HG02623 (cell line): Measurements from ENCODE around the gene AUTS2.
"Not testable (repeated sequence)": the region's sequence is repeated elsewhere in the genome, so short reads cannot be mapped to it uniquely, and the experiment has no call there.

ENCODE experiments used
- ATAC-seq: cut with Tn5 transposase; IDR thresholded peaks from one replicate; pipeline ENCODE4 v1.9.1; 2021; ENCODE audit warnings: moderate library complexity; ENCODE audit not compliant: unreplicated experiment

Gene AUTS2

GRCh38 chr7:70263471-70264255, 665.4 kb downstream of the AUTS2 start:
- ATAC-seq: no peak

GRCh38 chr7:70266186-70266585, 667.9 kb downstream of the AUTS2 start:
- no peak for ATAC-seq

- ATAC-seq: no peak
Measured at GRCh38 chr7:70267381-70268120, 669.3 kb downstream of the AUTS2 start.

GRCh38 chr7:70268179-70268578, 669.9 kb downstream of the AUTS2 start:
- ATAC-seq: no peak

DNA sequence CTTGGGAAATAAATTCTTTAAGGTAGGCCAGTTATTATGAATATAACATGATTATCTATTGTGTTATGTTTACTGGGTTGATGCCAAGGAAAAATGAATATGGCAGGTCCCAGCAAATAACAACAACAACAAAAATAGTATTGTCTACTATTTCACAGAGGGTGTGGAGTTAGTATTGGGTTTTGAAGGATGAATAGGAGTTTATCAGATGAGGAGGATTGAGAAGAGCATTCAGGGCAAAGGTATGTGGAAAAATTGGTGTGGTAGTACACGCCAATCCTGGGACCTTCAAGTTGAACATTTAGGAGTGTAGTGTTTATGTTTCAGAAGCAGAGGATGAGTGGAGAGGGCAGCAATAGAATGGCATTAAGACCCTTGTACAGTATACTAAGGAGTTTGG, 671.9 kb downstream of the AUTS2 start:
- no peak for ATAC-seq

GRCh38 chr7:70271617-70272081, 673.4 kb downstream of the AUTS2 start:
- no peak for ATAC-seq

DNA sequence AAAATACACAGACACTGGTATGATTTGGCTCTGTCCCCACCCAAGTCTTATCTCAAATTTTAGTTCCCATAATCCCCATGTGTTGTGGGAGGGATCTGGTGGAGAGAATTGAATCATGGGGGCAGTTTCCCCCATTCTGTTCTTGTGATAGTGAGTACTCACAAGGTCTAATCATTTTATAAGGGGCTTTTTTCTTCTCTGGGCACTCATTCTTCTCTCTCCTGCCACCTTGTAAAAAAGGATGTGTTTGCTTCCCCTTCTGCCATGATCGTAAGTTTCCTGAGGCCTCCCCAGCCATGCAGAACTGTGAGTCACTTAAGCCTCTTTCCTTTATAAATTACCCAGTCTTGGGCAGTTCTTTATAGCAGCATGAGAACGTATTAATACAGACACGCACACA, 677.3 kb downstream of the AUTS2 start:
- not testable (repeated sequence) for ATAC-seq

- no peak for ATAC-seq
Measured at GRCh38 chr7:70285187-70285586, 686.9 kb downstream of the AUTS2 start.

GRCh38 chr7:70285854-70286253, 687.6 kb downstream of the AUTS2 start:
- no peak for ATAC-seq

GRCh38 chr7:70288781-70289456, 690.6 kb downstream of the AUTS2 start:
- ATAC-seq: no peak

DNA sequence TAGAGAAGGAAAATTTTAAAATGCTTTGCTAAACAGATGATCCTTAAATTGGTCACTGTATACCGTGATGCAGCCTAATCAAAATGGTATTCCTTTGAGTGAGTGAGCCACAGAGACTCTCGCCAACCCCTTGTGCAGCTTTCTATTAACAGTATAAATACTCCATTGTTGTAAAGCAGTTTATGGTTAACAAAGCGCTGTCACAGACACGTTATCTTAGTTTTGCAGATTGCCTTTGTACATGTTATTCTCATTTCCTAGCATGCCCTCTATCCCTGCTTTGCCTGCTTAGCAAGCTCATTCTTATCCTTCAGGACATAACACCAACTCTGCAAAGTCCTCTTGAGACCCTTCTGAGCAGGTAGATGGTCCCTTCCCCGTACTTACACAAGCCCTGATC, 694.4 kb downstream of the AUTS2 start:
- no peak for ATAC-seq

- no peak for ATAC-seq
Measured at GRCh38 chr7:70294211-70294911, 696.1 kb downstream of the AUTS2 start.

DNA sequence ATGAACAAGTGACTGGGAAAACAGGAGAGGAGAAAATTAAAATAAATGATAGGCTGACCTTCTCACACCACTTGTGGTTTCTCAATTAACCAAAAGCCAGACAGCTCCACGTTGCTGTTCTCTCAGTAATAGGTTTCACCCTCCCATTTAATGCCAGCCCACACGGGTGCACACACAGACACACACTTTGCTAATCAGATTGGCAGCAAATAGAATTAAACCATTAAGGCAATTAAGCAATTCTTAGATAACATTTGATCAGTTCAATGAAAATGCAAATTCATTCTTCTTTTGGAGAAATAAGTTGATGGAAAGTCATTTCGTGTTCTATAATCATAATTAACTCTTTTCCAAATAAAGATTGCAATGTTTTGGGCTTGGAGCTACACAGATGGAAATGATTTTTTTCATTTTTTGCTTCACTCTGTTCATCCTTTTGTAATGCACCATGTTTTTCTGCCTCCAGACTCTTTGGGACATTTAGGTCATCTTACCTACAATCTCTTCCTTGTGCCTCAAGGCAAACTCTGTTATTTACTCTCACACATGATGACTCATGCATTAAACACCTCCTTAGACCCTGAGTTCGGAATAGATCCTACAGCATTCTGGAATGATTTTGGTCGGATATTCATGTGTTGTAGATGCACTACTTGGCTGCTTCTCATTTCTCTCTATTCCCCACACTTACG, 700.7 kb downstream of the AUTS2 start:
- no peak for ATAC-seq

- no peak for ATAC-seq
Measured at GRCh38 chr7:70299472-70299807, 701.2 kb downstream of the AUTS2 start.

DNA sequence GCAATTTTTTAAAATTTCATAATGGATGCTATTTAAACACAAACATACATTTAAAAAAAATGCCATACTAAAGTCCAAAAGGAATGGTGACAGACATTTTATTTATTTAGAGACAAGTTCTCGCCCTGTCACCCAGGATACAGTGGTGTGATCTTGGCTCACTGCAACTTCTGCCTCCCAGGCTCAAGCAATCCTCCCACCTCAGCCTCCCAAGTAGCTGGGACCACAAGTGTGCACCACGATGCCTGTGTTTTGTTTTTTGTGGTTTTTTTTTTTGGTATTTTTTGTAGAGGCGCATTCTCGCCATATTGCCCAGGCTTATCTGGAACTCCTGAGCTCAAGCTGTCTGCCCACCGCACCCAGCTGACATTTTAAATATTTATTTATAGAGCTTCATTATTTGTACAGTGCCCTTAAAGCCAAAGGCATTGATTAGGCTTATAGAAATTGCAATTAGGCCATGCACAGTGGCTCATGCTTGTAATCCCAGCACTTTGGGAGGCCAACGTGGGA, 703.5 kb downstream of the AUTS2 start:
- ATAC-seq: no peak

DNA sequence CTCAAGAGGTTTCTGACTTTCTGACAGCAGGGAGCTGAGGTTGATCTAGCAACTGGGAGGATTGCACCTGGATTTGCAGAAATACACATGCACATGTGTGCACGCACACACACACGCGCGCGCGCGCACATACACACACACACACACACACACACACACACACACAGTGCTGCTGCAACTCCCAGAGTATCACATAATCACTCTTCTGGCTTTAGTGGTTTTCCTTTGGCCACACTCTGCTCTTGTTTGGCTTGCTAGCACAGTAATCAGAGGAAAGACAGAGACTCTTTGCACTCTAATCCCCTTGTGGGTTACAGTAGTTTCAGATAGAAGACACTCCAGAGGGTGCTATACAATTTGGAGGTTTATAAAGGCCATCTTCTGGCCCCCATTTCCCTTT, 705.0 kb downstream of the AUTS2 start:
- ATAC-seq: no peak

DNA sequence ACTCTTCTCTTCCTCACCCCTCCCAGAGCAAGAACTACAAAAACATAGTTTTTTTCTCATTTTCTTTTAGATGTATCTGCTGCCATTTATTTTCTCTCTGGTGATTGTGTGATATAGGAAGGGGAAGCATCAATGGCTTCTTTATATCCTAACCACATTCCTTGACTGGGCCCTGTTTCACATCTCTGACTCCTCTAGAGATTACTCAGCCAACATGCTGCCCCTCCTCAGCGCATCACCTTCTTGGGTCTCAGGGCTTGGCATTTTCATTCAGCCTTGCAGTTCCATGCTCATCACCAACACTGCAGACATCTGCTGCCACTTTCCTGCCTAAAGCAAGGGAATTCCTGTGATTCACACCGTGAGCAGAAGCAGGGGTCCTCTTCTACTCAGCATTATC, 705.5 kb downstream of the AUTS2 start:
- no peak for ATAC-seq

DNA sequence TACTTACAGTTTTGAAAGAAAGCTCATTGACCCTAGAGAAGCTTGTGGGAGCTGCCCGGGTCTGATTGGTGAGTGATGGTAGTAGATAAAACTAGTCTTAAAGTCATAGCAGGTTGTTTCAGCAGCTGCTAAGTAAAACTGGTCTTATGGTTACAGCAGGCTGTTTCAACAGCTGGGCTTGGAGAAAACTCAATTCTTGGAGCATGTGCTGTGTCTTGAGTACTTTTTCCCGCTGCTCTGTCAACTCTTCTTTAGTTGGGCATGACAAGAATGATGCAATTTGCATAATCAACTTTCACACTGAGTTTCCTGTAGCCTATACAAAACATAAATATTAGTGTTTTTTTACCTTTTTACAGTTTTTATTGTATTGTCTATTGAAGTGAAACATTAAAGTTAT, 707.9 kb downstream of the AUTS2 start:
- ATAC-seq: no peak

- ATAC-seq: no peak
Measured at GRCh38 chr7:70307544-70308106, 709.4 kb downstream of the AUTS2 start.

DNA sequence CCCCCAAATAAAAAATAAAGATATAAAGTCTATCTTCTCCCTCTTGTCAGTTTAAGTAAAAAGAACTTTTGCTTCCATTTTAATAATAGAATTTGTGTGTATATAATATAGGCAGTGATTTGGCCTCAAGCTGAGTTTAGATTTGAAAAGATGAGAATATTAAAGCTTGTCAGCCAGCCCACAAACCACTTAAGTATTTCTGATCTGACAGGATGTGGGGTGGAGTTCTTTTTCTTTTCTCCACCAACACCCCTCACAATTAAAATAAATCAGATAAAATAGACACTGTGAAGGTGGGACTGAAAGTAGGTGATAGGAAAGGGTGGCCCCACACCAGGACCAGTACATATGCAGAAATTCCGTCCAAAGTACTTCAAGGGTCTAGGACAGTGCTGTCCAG, 714.1 kb downstream of the AUTS2 start:
- ATAC-seq: no peak
